Stimulated activated CD4-positive, alpha-beta T cell treated with anti-CD3 and anti-CD28 coated beads, Interleukin-4, amount 100 ng/mL, for 1 hour (primary cell): ENCODE measurements around the gene ANKIB1.

Source experiments
- DNase-seq: peaks from one replicate; pipeline ENCODE4 v3.0.0-alpha.2; 2020

ANKIB1 gene

DNA sequence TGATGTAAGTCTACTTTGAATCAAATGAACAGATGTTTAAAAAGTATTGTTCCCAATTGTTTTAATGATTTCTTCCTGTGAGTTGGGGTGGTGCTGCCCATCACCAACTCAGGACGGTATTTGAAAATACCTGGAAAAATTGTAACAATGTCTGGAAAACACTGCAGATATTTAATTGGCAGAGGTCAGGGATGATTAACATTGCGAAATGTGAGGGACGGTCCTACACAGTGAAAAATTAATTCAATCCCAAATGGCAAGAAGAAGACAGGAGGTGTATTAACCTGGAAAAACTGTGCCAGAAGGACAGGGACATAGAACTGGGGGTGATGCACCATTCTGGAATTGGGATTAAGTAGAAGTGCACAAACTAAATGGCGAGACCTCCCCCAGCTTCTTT lies 29.6 kb downstream of the ANKIB1 start:
- DNase-seq: no peak

- DNase-seq: no peak
Observed at GRCh38 chr7:92276460-92276864, 30.7 kb downstream of the ANKIB1 start.

DNA sequence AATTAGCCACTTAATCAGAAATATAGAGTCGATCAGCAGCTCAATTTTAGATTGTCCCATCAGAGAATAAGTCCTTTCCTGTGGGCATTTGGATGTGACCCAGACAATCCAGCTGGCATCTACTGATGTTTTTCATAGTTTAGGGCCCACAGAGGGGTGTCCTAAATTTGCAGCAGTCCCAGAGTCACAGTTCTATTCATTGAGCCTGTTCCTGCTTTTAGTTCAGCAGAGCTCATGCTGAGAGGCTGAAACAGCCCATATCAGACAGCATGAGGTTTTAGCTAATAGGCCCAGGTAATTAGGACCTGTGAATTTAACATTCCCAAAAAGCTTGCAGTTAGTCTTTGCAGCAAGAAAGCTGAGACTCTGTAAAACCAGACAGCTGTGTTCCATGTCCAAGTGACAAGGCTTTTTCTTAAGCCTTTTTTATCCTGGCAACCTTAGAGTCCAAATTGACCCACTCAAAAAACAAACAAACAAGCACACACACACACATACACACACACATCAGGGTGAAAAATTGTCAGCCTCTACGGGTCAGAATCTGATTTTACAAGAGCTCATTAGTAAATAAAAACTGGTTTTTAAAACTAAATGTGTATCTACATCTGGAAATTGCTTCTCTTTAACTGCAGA lies 33.7 kb downstream of the ANKIB1 start:
- DNase-seq: no peak

- no peak for DNase-seq
Observed at GRCh38 chr7:92281031-92281430, 35.3 kb downstream of the ANKIB1 start.

DNA sequence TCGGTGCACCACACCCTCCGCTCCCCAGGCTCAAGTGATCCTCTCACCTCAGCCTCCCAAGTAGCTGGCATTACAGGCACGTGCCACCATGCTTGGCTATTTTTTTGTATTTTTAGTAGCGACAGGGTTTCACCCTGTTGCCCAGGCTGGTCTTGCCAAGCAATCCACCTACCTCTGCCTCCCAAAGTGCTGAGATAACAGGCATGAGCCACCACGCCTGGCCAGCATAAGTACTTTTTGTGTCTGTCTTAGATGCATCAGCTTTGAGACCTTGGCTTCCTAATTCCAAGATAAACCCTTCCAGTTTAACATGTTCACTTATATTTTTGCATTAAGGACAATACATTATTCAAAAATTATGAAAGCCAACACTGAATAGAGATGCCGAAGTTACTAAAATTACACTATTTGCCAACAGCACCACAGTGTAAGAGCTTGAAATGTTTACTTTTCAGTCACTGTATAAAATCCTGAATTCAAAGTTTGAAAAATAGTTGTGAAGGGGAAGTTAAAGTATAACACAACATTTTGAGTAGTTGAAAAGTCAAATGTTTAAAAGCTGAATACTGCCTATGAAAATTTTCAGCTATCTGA lies 36.5 kb downstream of the ANKIB1 start:
- no peak for DNase-seq

DNA sequence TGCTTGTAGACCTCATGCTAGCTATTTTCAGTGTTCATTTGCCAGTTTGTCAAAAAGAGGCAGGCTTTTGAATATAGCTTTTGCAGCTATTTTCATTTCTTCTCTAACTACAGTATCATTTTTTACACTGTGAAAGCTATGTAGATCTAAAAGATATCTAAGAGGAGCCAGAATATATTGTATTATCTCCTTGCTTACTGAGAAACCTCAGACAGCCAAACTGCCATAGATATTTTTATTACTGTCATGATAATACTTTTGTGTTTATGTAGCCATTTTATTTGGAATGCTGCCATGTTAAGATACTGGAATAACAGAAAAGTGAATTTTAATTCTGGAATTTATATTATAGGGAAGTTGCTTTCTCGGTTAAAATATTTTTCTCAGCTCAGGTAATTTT lies 37.2 kb downstream of the ANKIB1 start:
- DNase-seq: no peak

DNA sequence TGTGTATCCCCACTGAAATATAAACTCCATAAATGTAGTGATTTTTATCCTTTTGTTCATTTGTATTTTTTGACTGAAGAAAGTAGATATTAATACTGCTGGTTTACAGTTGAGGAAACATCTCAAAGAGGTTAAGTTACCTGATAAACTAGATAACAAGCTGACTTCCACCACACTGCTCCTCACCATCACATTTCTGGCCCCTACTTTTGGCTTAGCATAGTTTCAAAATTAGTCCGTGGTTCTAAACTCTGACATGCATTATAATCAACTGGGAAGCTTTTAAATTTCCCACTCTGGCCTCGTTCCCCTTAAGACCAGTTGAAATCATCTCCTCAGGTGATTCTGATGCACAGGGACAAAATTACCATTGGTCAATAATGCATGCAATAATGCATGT lies 43.5 kb downstream of the ANKIB1 start:
- DNase-seq: no peak

GRCh38 chr7:92292981-92293380 lies 47.2 kb downstream of the ANKIB1 start:
- DNase-seq: no peak

GRCh38 chr7:92293896-92294590 lies 48.3 kb downstream of the ANKIB1 start:
- DNase-seq: no peak

DNA sequence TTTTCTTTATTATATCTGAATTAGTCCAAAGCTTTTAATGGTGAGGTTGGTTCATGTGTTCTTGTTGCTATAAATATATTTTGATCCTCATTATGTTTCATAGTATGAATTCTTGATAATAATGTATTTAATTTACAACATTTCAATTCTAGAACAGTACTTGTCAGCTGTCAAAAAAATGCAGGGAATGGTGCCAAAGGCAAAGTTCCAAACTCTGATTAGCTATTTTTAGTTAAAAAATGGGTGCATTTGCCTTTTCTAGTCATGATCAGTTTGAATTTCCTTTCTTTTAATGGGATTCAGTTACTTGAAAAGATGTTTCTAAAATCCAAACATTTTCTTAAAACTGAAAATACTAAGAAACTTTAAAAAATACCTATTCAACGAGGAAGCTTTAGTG lies 49.6 kb downstream of the ANKIB1 start:
- no peak for DNase-seq

DNA sequence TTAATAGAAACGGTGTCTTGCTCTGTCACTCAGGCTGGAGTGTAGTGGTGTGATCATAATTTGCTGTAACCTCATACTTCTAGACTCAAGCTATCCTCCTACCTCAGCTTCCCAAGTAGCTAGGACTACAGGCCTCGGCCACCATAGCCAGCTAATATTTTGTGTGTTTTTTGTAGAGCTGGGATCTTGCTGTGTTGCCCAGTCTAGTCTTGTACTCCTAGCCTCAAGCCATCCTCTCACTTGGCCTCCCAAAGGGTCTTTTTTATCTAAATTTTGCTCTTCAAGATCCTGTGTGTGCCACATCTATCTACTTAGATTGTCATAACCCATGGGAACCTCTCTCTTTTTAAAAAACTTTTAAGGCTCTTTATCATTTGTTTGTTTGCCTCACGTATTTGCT lies 50.5 kb downstream of the ANKIB1 start:
- DNase-seq: no peak

DNA sequence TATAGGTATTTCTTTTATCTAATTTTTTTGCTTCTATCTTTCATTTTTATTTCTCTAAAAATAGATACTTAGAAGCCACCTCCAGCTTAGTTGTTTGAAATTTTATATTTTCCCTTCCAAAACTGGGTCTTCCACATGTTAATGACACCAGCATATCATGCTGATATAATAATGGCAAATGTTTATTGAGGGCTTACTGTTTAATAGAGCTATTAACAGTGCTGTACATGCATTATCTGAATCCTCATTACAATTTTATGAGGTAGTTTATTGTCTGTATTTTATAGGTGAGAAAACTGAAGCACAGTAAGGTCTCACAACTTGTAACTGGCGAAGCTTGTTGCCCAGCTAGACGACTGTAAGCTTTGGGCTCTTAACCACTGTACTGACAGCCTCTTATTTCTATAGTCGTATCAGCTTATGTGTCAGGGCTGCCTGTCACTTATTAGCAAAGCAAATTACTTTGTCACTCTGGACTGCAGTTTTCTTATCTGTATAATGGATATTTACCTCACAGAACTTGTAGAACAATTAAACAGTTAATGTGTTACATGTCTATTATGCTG lies 51.2 kb downstream of the ANKIB1 start:
- DNase-seq: no peak

GRCh38 chr7:92297736-92298135 lies 52.0 kb downstream of the ANKIB1 start:
- no peak for DNase-seq

- DNase-seq: no peak
Observed at GRCh38 chr7:92303761-92304160, 58.0 kb downstream of the ANKIB1 start.

- no peak for DNase-seq
Observed at GRCh38 chr7:92304406-92304893, 58.7 kb downstream of the ANKIB1 start.

DNA sequence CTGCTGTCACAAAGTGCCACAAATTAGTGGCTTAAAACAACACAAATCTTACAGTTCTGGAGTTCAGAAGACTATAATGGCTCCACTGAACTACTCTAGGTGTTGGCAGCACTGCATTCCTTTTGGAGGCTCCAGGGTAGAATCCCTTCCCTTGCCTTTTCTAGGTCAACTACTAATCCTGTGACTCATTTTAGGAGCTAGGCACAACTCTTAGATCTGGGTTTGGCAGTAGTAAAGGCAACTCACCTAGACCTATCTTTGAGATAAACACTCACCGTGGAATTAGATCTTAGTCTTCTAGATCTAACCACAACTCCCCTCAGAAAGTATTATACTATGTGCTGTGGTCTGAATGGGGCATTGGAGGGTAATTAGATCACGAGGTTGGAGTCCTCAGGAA lies 60.4 kb downstream of the ANKIB1 start:
- no peak for DNase-seq

DNA sequence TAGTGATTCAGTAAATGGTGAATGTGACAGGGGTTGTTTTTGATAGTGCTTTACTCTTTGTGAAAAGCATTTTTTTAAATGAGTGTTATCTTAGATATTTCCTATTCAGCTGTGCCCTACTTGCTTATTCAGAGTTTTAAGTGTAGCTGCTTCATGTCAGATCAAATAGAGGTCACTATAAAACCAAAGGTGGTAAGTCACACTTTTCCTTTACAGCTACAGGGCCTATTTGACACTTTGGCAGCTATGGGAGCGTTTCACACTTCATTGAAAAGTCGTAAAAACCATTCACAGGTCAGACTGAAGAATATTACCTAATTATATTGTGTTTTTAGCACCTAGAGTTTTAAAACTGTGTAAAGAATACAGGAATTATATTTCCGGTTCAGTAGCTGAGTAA lies 67.3 kb downstream of the ANKIB1 start:
- DNase-seq: no peak

- no peak for DNase-seq
Observed at GRCh38 chr7:92319243-92319642, 73.5 kb downstream of the ANKIB1 start.

- DNase-seq: no peak
Observed at GRCh38 chr7:92325173-92325572, 79.4 kb downstream of the ANKIB1 start.

- DNase-seq: no peak
Observed at GRCh38 chr7:92325858-92326257, 80.1 kb downstream of the ANKIB1 start.

DNA sequence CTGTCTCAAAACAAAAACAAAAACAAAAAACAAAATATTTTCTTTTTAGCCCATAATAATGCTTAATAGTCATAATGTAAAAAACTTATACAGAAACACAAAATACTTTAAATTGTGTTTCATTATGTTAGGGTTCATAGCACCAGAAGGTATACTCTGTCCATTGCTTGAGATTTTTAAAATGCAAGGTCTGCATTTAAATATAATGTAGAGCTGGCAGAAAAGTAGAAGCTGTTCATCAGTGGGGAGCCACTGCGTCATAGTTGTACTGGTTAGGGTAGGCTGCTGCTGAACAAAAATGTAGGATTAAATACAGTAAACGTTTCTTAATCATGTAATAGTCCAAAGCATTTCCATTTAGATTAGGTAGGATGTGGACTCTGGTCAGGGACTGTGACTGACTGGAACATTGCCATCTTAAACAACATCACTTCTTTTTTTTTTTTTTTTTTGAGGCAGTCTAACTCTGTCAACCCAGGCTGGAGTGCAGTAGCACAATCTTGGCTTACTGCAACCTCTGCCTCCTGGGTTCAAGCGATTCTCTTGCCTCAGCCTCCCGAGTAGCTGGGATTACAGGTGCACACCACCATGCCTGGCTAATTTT lies 85.2 kb downstream of the ANKIB1 start:
- DNase-seq: no peak

- no peak for DNase-seq
Observed at GRCh38 chr7:92331508-92331907, 85.7 kb downstream of the ANKIB1 start.

GRCh38 chr7:92332782-92333181 lies 87.0 kb downstream of the ANKIB1 start:
- DNase-seq: no peak

- no peak for DNase-seq
Observed at GRCh38 chr7:92333866-92334265, 88.1 kb downstream of the ANKIB1 start.
